HepG2 (cell line): ENCODE results near the gene ZBTB25. TPM values are rescaled to one million over a fixed set of nuclear protein-coding genes. Genes with fewer than 3 reads are reported as not detected.

Experiments
- HOXA5 ChIP-seq: sonication (generic); formaldehyde crosslinking; IDR thresholded peaks from 2 replicates; pipeline ENCODE4 v1.4.0; 2020; ENCODE audit warnings: missing genetic modification reagents
- NPAS2 ChIP-seq: sonication (generic); formaldehyde crosslinking; IDR thresholded peaks from 2 replicates; pipeline ENCODE4 v1.8.0; 2022; ENCODE audit warnings: mild to moderate bottlenecking, missing genetic modification reagents, borderline replicate concordance
- ZKSCAN8 ChIP-seq: IDR thresholded peaks from 2 replicates; pipeline ENCODE4 v1.6.1; 2016; ENCODE audit warnings: borderline replicate concordance, missing genetic modification reagents, missing compliant biosample characterization
- ZMAT3 ChIP-seq: sonication (generic); formaldehyde crosslinking; conservative IDR thresholded peaks from 2 replicates; pipeline ENCODE4 v1.7.0; 2021; ENCODE audit warnings: missing genetic modification reagents
- ZNF121 ChIP-seq: sonication (generic); formaldehyde crosslinking; IDR thresholded peaks from 2 replicates; pipeline ENCODE4 v1.5.0; 2020; ENCODE audit warnings: mild to moderate bottlenecking, missing genetic modification reagents
- ZNF225 ChIP-seq: sonication (generic); formaldehyde crosslinking; IDR thresholded peaks from 2 replicates; pipeline ENCODE4 v1.4.0; 2020; ENCODE audit warnings: mild to moderate bottlenecking, missing genetic modification reagents
- ZNF234 ChIP-seq: sonication (generic); formaldehyde crosslinking; conservative IDR thresholded peaks from 2 replicates; pipeline ENCODE4 v1.5.1; 2020; ENCODE audit warnings: mild to moderate bottlenecking, missing genetic modification reagents
- ZNF549 ChIP-seq: sonication (generic); formaldehyde crosslinking; IDR thresholded peaks from 2 replicates; pipeline ENCODE4 v1.5.0; 2020; ENCODE audit warnings: missing genetic modification reagents
- polyA plus RNA-seq, 8 experiments: library from polyadenylated mRNA; depleted of rRNA in 3 of 8; stranded (reverse) in 7 of 8; unstranded in 1 of 8; fragments of >200 nt; fragmentation: Illumina TruSeq in 4 of 8; extraction: Trizol in 4 of 8; gene quantifications; 2 replicates each; pipeline versions ENCODE4 v1.2.1 to v1.2.3, GENCODE V29; 2011 to 2016; ENCODE audit warnings: low read depth in 4 of 8, missing spikeins in 1 of 8, mixed read lengths in 1 of 8; ENCODE audit not compliant: insufficient read depth in 1 of 8
- total RNA-seq, 5 experiments: library from RNA; depleted of rRNA; stranded (reverse); fragments of >200 nt; fragmentation: Illumina TruSeq; extraction: Trizol; gene quantifications; 2 replicates each; pipeline ENCODE4 v1.2.3, GENCODE V29; 2016; ENCODE audit warnings: low read depth in 1 of 5
- TF ChIP-seq, protein P1 (sequence below): sonication (generic); formaldehyde crosslinking; IDR thresholded peaks from 2 replicates; pipeline ENCODE4 v1.4.0; 2020; ENCODE audit warnings: missing genetic modification reagents, borderline replicate concordance
- TF ChIP-seq, protein P2 (sequence below): IDR thresholded peaks from 2 replicates; pipeline ENCODE4 v1.6.1; 2018; ENCODE audit warnings: missing genetic modification reagents
- TF ChIP-seq, protein P3 (sequence below): sonication (generic); formaldehyde crosslinking; IDR thresholded peaks from 2 replicates; pipeline ENCODE4 v1.8.0; 2022; ENCODE audit warnings: mild to moderate bottlenecking, missing genetic modification reagents
- TF ChIP-seq, protein P4 (sequence below): sonication (generic); formaldehyde crosslinking; IDR thresholded peaks from 2 replicates; pipeline ENCODE4 v1.5.1; 2020; ENCODE audit warnings: mild to moderate bottlenecking, missing genetic modification reagents, moderate library complexity
- TF ChIP-seq, protein P5 (sequence below): sonication (generic); formaldehyde crosslinking; IDR thresholded peaks from 2 replicates; pipeline ENCODE4 v1.4.0; 2020; ENCODE audit warnings: missing genetic modification reagents, borderline replicate concordance
- TF ChIP-seq, protein P6 (sequence below): sonication (generic); formaldehyde crosslinking; IDR thresholded peaks from 2 replicates; pipeline ENCODE4 v1.5.1; 2020; ENCODE audit warnings: missing genetic modification reagents, mild to moderate bottlenecking, borderline replicate concordance

The ZBTB25 gene
- total and polyA plus RNA-seq, 2 of the 13 experiments (the other 11 are each of a cell fraction or from before 2014, with no cell fraction given) = 3.5 to 7.6 TPM

DNA sequence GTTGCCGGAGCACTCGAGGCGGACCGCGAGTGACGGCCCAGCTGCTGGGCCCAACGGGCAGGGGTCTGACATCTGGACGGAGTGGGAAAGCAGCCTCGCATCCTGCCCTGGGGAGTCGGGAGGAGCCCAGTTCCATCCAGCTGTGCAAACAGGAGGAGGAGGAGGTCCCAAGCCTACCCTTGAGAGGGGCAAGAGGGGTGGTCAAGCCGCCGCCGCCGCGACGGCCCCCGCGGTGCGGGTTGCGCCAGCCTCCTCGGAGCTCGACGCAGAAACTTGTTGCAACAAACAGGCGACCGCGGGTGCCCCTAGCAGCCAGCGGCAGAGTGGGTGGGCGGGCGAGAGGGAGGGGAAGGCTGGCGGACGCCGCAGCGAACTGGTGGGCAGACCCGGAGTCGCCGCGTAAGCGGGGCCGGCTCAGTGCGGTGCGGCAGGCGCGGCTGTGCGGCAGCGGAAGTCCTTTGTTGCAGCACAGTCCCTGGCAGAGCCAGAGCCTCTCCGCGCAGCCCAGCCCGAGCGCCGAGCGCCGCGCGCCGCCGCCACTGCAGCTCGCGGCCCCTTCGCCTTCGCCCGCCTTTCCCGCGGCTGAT lies 765 bp upstream of the ZBTB25 start, which contains the start of gene ZBTB1 (continued):
- TF ChIP-seq, protein P1, sequence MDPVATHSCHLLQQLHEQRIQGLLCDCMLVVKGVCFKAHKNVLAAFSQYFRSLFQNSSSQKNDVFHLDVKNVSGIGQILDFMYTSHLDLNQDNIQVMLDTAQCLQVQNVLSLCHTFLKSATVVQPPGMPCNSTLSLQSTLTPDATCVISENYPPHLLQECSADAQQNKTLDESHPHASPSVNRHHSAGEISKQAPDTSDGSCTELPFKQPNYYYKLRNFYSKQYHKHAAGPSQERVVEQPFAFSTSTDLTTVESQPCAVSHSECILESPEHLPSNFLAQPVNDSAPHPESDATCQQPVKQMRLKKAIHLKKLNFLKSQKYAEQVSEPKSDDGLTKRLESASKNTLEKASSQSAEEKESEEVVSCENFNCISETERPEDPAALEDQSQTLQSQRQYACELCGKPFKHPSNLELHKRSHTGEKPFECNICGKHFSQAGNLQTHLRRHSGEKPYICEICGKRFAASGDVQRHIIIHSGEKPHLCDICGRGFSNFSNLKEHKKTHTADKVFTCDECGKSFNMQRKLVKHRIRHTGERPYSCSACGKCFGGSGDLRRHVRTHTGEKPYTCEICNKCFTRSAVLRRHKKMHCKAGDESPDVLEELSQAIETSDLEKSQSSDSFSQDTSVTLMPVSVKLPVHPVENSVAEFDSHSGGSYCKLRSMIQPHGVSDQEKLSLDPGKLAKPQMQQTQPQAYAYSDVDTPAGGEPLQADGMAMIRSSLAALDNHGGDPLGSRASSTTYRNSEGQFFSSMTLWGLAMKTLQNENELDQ = 0 out of 2 replicates have a peak, but pooled peaks have one; percentile 2
- TF ChIP-seq, protein P2, sequence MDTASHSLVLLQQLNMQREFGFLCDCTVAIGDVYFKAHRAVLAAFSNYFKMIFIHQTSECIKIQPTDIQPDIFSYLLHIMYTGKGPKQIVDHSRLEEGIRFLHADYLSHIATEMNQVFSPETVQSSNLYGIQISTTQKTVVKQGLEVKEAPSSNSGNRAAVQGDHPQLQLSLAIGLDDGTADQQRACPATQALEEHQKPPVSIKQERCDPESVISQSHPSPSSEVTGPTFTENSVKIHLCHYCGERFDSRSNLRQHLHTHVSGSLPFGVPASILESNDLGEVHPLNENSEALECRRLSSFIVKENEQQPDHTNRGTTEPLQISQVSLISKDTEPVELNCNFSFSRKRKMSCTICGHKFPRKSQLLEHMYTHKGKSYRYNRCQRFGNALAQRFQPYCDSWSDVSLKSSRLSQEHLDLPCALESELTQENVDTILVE (CRISPR knock-in tag) = 0 out of 2 replicates have a peak, but pooled peaks have one; percentile 13
- TF ChIP-seq ZKSCAN8 = 0 out of 2 replicates have a peak, but pooled peaks have one; percentile 42
- TF ChIP-seq, protein P3, sequence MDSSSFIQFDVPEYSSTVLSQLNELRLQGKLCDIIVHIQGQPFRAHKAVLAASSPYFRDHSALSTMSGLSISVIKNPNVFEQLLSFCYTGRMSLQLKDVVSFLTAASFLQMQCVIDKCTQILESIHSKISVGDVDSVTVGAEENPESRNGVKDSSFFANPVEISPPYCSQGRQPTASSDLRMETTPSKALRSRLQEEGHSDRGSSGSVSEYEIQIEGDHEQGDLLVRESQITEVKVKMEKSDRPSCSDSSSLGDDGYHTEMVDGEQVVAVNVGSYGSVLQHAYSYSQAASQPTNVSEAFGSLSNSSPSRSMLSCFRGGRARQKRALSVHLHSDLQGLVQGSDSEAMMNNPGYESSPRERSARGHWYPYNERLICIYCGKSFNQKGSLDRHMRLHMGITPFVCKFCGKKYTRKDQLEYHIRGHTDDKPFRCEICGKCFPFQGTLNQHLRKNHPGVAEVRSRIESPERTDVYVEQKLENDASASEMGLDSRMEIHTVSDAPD (CRISPR knock-in tag) = 0 out of 2 replicates have a peak, but pooled peaks have one; percentile 3
- TF ChIP-seq NPAS2 = no peak
- peak; percentile 28; the same call in 1 of the 2 replicates for TF ChIP-seq ZNF225 (CRISPR knock-in tag)
- TF ChIP-seq, protein P4, sequence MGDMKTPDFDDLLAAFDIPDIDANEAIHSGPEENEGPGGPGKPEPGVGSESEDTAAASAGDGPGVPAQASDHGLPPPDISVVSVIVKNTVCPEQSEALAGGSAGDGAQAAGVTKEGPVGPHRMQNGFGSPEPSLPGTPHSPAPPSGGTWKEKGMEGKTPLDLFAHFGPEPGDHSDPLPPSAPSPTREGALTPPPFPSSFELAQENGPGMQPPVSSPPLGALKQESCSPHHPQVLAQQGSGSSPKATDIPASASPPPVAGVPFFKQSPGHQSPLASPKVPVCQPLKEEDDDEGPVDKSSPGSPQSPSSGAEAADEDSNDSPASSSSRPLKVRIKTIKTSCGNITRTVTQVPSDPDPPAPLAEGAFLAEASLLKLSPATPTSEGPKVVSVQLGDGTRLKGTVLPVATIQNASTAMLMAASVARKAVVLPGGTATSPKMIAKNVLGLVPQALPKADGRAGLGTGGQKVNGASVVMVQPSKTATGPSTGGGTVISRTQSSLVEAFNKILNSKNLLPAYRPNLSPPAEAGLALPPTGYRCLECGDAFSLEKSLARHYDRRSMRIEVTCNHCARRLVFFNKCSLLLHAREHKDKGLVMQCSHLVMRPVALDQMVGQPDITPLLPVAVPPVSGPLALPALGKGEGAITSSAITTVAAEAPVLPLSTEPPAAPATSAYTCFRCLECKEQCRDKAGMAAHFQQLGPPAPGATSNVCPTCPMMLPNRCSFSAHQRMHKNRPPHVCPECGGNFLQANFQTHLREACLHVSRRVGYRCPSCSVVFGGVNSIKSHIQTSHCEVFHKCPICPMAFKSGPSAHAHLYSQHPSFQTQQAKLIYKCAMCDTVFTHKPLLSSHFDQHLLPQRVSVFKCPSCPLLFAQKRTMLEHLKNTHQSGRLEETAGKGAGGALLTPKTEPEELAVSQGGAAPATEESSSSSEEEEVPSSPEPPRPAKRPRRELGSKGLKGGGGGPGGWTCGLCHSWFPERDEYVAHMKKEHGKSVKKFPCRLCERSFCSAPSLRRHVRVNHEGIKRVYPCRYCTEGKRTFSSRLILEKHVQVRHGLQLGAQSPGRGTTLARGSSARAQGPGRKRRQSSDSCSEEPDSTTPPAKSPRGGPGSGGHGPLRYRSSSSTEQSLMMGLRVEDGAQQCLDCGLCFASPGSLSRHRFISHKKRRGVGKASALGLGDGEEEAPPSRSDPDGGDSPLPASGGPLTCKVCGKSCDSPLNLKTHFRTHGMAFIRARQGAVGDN (CRISPR knock-in tag) = 0 out of 2 replicates have a peak, but pooled peaks have one; percentile 7
- TF ChIP-seq, protein P5, sequence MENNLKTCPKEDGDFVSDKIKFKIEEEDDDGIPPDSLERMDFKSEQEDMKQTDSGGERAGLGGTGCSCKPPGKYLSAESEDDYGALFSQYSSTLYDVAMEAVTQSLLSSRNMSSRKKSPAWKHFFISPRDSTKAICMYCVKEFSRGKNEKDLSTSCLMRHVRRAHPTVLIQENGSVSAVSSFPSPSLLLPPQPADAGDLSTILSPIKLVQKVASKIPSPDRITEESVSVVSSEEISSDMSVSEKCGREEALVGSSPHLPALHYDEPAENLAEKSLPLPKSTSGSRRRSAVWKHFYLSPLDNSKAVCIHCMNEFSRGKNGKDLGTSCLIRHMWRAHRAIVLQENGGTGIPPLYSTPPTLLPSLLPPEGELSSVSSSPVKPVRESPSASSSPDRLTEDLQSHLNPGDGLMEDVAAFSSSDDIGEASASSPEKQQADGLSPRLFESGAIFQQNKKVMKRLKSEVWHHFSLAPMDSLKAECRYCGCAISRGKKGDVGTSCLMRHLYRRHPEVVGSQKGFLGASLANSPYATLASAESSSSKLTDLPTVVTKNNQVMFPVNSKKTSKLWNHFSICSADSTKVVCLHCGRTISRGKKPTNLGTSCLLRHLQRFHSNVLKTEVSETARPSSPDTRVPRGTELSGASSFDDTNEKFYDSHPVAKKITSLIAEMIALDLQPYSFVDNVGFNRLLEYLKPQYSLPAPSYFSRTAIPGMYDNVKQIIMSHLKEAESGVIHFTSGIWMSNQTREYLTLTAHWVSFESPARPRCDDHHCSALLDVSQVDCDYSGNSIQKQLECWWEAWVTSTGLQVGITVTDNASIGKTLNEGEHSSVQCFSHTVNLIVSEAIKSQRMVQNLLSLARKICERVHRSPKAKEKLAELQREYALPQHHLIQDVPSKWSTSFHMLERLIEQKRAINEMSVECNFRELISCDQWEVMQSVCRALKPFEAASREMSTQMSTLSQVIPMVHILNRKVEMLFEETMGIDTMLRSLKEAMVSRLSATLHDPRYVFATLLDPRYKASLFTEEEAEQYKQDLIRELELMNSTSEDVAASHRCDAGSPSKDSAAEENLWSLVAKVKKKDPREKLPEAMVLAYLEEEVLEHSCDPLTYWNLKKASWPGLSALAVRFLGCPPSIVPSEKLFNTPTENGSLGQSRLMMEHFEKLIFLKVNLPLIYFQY (CRISPR knock-in tag) = no peak
- no peak for TF ChIP-seq ZNF234 (CRISPR knock-in tag)
- TF ChIP-seq ZNF121 (CRISPR knock-in tag) = peak; percentile 30; the same call in 1 of the 2 replicates
- TF ChIP-seq ZMAT3 = peak; percentile 56; the same call in 1 of the 2 replicates
- TF ChIP-seq HOXA5 (CRISPR knock-in tag) = 0 out of 2 replicates have a peak, but pooled peaks have one; percentile 29
- TF ChIP-seq, protein P6, sequence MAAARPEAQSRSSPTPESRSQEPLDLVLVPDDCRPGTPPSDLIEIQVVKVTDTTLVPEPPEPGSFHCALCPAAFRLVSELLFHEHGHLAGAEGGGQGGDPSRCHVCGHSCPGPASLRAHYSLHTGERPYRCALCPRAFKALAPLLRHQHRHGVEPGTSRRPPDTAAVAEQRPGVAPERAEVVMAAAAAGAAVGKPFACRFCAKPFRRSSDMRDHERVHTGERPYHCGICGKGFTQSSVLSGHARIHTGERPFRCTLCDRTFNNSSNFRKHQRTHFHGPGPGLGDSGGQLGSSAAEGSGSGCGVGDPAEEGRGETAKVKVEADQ (CRISPR knock-in tag) = no peak
- TF ChIP-seq ZNF549 (CRISPR knock-in tag) = no peak
